GM19043 (cell line): ENCODE data around the gene INPP4A.
"Not testable (repeated sequence)": the region's sequence is repeated elsewhere in the genome, so short reads cannot be mapped to it uniquely, and the experiment has no call there.

Experiments
- ATAC-seq: cut with Tn5 transposase; IDR thresholded peaks from one replicate; pipeline ENCODE4 v1.9.1; 2021; ENCODE audit warnings: low read depth; ENCODE audit not compliant: unreplicated experiment

Gene INPP4A

DNA sequence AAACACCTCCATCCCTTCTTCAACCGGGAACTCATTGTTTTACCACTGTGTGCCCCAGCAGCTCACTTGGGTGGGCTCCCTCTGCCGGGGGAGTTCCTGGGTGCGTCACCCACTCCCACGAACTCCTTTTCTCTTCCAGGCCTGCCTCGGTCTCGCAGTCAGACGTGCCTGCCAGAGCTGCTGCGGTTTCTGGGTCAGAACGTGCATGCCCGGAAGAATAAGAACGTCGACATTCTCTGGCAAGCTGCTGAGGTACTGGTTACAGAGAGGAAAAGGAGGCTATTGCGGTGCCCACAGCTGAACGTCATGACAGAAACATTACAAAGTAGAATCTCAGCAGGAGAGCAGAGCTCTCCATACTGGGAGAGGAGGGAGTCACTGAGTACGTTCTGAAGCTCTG, 128.0 kb downstream of the INPP4A start:
- ATAC-seq, result no peak

DNA sequence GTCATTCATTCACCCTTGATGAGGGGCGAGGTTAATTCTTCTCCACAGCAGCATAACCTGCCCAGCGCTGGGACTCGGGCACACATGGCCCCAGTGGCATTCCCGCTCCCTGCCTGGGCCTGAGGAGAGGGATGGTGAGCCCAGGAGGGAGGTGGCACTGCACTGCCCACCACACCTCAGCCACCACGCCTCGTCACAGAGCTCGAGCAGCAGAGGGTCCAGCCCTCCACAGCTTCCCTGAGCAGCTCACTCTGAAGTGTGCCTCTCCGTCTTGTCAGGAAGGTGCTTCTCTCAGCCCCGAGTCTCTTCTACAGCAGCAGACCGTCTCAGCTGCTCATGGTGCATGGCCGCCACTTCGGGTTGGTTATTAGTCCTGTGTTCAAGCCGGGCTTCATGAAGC, 128.8 kb downstream of the INPP4A start:
- ATAC-seq, result no peak

- no peak for ATAC-seq
Observed at GRCh38 chr2:98576666-98577312, 132.1 kb downstream of the INPP4A start.

- no peak for ATAC-seq
Observed at GRCh38 chr2:98577313-98577712, 132.7 kb downstream of the INPP4A start.

DNA sequence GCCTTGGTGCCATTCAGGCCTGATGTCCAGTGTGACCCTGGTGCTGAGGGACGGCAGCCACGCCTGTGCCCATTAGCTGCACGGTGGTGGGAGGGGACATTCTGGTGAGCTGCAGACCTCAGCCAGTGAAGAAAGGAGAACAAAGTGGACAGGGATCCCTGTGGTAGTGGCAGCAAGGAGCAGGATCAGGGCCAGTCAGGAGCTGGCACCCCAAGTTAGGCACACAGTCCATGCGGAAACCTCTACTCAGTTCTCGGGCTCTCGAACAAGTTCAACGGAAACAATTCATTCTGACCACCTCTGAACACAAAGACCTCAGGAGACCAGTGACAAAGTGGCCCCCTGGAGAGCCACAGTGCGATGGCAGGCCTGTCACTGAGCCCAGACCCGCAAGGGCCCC, 133.6 kb downstream of the INPP4A start:
- no peak for ATAC-seq

DNA sequence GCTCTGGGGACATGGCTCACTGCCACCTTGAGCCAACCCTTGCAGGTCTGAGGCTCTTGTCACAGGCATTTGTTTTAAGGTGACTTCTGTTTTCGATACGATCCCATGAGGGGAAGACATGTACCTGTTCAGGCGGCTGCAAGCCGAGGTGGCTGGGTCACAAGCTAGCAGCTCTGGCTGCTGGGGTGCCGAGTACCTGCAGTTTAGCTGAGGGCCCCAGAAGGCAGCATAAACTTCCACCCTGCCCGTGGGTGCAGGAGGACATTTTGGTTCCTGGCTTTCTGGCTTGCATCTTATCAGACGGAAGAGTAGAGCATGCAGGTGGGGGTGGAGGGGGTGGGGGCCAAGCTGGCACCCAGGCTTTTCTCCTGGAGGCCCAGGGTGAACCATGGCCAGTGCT, 135.3 kb downstream of the INPP4A start:
- ATAC-seq, result no peak

GRCh38 chr2:98580656-98581284, 136.1 kb downstream of the INPP4A start:
- ATAC-seq, result no peak

DNA sequence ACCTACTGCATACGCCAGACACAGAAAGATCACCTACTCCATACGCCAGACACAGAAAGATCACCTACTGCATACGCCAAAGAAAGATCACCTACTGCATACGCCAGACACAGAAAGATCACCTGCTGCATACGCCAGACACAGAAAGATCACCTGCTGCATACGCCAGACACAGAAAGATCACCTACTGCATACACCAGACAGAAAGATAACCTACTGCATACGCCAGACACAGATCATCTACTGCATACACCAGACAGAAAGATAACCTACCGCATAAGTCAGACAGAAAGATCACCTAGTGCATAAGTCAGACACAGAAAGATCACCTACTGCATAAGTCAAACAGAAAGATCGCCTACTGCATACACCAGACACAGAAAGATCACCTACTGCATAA, 137.9 kb downstream of the INPP4A start:
- ATAC-seq, result no peak

DNA sequence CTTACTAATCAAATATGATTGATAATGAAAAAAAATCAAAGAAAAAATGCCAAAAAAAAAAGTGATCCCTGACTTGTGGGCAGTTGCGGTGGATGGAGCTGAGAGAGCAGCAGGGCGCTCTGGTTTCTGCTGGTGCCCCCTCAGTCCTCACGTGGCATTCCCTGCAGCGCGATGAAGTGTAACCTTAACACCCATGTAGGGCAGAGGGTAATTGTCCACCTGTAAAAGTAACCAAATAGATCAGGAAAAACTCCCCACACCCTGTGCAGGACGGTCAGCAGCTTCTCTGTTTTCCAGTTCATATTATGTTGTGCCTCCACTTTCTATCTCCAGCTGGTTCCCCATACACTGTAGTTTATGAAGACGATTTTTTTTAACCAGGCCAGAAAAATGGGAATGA, 138.6 kb downstream of the INPP4A start:
- no peak for ATAC-seq

DNA sequence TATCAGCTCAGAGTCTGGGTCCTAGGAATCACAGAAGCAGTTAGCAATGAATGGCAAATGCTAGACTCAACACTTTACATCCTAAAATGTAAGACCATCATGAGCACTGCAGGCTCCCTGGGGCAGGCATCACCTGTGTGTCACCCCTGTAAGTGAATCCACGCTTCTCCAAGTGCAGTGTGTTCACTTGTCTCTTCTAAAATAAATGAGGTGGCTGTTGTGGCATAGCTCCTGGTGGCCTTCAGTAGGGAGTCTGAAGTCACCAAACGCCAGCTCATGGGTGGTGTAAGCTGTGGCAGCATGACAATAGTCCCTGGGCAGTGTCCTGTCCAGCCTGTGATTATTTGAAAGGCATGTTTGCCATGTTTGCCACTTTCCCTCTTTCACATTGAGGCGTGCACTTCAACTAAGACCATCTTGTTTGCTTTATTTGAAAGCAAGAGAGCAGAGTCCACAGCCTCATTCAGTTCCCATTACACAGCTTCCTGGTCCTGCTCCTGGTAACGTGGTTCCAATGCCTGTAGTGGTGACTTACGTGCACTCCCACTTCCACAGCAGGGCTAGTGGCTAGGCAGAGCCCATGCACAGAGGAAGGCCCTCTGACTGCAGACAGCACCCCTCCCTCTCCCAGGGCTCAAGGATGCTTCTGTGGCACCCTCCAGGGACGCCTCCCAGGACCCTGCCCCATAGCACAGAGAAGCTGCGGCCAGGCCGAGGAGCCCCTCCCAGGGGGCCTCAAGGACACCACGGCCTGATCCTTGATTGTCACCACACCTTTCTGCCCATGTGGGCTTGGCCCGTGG, 139.4 kb downstream of the INPP4A start:
- ATAC-seq, result no peak

- ATAC-seq, result no peak
Observed at GRCh38 chr2:98585386-98585785, 140.7 kb downstream of the INPP4A start.

GRCh38 chr2:98586551-98587140, 142.0 kb downstream of the INPP4A start:
- ATAC-seq, result no peak

- no peak for ATAC-seq
Observed at GRCh38 chr2:98588880-98589431, 144.3 kb downstream of the INPP4A start.

- no peak for ATAC-seq
Observed at GRCh38 chr2:98589489-98589888, 144.8 kb downstream of the INPP4A start.

- no peak for ATAC-seq
Observed at GRCh38 chr2:98592565-98592964, 147.9 kb downstream of the INPP4A start.

DNA sequence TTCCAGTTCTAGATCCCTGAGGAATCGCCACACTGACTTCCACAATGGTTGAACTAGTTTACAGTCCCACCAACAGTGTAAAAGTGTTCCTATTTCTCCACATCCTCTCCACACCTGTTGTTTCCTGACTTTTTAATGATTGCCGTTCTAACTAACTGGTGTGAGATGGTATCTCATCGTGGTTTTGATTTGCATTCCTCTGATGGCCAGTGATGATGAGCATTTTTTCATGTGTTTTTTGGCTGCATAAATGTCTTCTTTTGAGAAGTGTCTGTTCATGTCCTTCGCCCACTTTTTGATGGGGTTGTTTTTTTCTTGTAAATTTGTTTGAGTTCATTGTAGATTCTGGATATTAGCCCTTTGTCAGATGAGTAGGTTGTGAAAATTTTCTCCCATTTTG, 150.0 kb downstream of the INPP4A start:
- not testable (repeated sequence) for ATAC-seq

DNA sequence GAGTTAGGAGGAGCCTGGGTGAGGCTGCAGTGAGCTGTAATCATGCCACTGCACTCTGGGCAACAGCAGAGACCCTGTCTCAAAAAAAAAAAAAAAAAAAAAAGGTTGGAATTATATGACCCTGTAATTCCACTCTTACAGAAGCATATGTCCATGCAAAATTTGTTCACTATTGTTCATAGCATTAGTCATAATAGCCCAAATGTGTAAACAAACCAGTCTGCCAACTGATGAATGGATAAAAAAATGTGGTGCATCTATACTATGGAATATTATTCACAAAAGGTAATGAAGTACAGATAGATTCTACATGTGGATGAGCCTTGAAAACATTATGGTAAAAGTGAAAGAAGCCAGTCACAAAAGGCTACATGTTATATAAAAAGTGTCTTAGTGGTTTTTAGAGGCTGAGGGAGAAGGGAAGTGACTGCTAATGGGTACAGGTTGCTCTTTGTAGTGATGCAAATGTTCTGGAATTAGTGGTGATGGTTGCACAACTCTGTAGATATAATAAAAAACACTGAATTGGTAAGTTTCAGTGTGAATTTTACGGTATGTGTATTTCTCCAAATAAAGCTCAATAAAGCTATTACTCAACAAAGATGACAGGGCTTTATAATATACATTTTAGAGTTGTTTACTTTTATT, 154.2 kb downstream of the INPP4A start:
- ATAC-seq, result no peak

- ATAC-seq, result peak; percentile 64
Observed at GRCh38 chr2:98601532-98602132, 157.0 kb downstream of the INPP4A start.

- no peak for ATAC-seq
Observed at GRCh38 chr2:98604547-98604946, 159.9 kb downstream of the INPP4A start.

- ATAC-seq, result no peak
Observed at GRCh38 chr2:98605076-98605475, 160.4 kb downstream of the INPP4A start.
